ENCODE results near the gene NOD2.

- TF ChIP-seq POLR2A (IDR thresholded peaks at IDR 0.05; ENCODE audit: extremely low read depth, insufficient read length), result no peak
- no peak for TF ChIP-seq CTCF (IDR thresholded peaks at IDR 0.05; ENCODE audit: low read depth, low read length)
- TF ChIP-seq MAX (IDR thresholded peaks at IDR 0.05; ENCODE audit: low read depth, low read length), result no peak
- no peak for TF ChIP-seq MYC (IDR thresholded peaks at IDR 0.05; ENCODE audit: low read depth, low read length)
Measured at GRCh38 chr16:50751528-50751927, 58.1 kb downstream of the NOD2 start.
